DND-41 (cell line): ENCODE results near the gene ZNF256.

Experiments used
- ATAC-seq: fragments of 200-7000 bp; cut with Tn5 transposase; 3 replicates; pipeline ENCODE4 v1.9.1; 2021; ENCODE audit warnings: low read depth; ENCODE audit not compliant: insufficient read depth
- DNase-seq: peaks from one replicate; pipeline ENCODE4 v3.0.0-alpha.2; 2020
- H2AFZ ChIP-seq: 2 replicates; pipeline ENCODE4 v1.6.0; 2012; ENCODE audit warnings: low read depth, low read length
- H3K27ac ChIP-seq: 2 replicates; pipeline ENCODE4 v1.5.1; 2012; ENCODE audit warnings: low read length, inconsistent platforms
- H3K27me3 ChIP-seq: fragments of 200-600 bp; sonication (generic); 2 replicates; pipeline ENCODE4 v1.6.0; 2012; ENCODE audit warnings: low read length, mild to moderate bottlenecking, inconsistent platforms; ENCODE audit not compliant: insufficient read depth, poor library complexity
- H3K36me3 ChIP-seq: 2 replicates; pipeline ENCODE4 v1.5.1; 2012; ENCODE audit warnings: low read length, inconsistent platforms; ENCODE audit not compliant: insufficient read depth
- H3K4me1 ChIP-seq: 2 replicates; pipeline ENCODE4 v1.5.1; 2012; ENCODE audit warnings: mild to moderate bottlenecking, low read length; ENCODE audit not compliant: insufficient read depth
- H3K4me2 ChIP-seq: 2 replicates; pipeline ENCODE4 v1.6.0; 2012; ENCODE audit warnings: mild to moderate bottlenecking, moderate library complexity, low read length, inconsistent platforms; ENCODE audit not compliant: insufficient read depth
- H3K4me3 ChIP-seq, 2 experiments: fragments of 200-600 bp in 1 of 2; shearing (Covaris generic) in 1 of 2; 2 replicates each; pipeline ENCODE4 v1.5.1; 2012 to 2016; ENCODE audit warnings: inconsistent platforms in 2 of 2, low read length in 2 of 2, mild to moderate bottlenecking in 2 of 2, low read depth in 1 of 2, moderate library complexity in 1 of 2
- H3K79me2 ChIP-seq: 2 replicates; pipeline ENCODE4 v1.6.0; 2012; ENCODE audit warnings: low read length, inconsistent platforms; ENCODE audit not compliant: insufficient read depth
- H3K9ac ChIP-seq: 2 replicates; pipeline ENCODE4 v1.6.0; 2012; ENCODE audit warnings: low read depth, mild to moderate bottlenecking, inconsistent platforms, low read length, moderate library complexity
- H3K9me3 ChIP-seq: 2 replicates; pipeline ENCODE4 v1.5.1; 2012; ENCODE audit warnings: low read length, moderate library complexity, mild to moderate bottlenecking, inconsistent platforms; ENCODE audit not compliant: insufficient read depth, severe bottlenecking
- H4K20me1 ChIP-seq: 2 replicates; pipeline ENCODE4 v1.6.0; 2012; ENCODE audit warnings: low read length; ENCODE audit not compliant: insufficient read depth
- CTCF ChIP-seq: IDR thresholded peaks from 2 replicates; pipeline ENCODE4 v1.5.1; 2012; ENCODE audit warnings: borderline replicate concordance, low read length, moderate library complexity, mild to moderate bottlenecking; ENCODE audit not compliant: poor library complexity, severe bottlenecking; ENCODE audit errors: extremely low read depth
- EZH2 ChIP-seq: IDR thresholded peaks from 3 replicates; pipeline ENCODE4 v1.6.1; 2012; ENCODE audit warnings: borderline replicate concordance, low read depth, mild to moderate bottlenecking, moderate library complexity, low read length, inconsistent platforms; ENCODE audit not compliant: severe bottlenecking

Gene ZNF256

DNA sequence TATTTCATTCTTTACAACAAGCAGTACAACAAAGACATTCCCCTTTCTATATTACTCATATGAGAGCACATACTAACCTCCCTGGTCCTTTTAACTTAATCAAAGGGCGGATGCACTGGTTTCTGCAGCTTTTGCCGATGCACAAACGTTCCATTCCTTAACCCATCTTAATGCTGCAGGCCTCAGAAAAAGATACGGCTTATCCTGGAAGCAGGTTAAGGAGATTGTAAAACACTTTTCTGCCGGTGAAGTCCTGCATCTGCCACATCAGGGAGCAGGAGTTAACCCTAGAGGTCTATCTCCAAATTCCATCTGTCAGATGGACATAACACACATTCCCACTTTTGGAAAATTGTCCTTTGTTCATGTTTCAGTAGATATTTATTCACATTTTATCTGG lies 47.2 kb downstream of the ZNF256 start:
- H3K79me2 ChIP-seq, result 0 out of 2 replicates have a peak, but pooled peaks cover 4% of the 10 kb centered on the region
- H3K27me3 ChIP-seq, result no peaks in the 10 kb centered on the region
- no peak overlapping the region for H3K9ac ChIP-seq
- DNase-seq (no peak), ATAC-seq (no peak)
- H3K9me3 ChIP-seq, result no peaks in the 10 kb centered on the region
- H3K4me2 ChIP-seq, result no peak overlapping the region
- H2AFZ ChIP-seq, result no peak overlapping the region
- no peaks in the 10 kb centered on the region for H3K4me1 ChIP-seq
- no peaks in the 10 kb centered on the region for H4K20me1 ChIP-seq
- TF ChIP-seq EZH2, result no peak
- no peak for TF ChIP-seq CTCF
- H3K27ac ChIP-seq, result no peak overlapping the region
- H3K36me3 ChIP-seq, result no peaks in the 10 kb centered on the region
- no peak overlapping the region for H3K4me3 ChIP-seq
